HepG2 (cell line): ENCODE measurements around the gene INAFM2. TPM values are rescaled to one million over a fixed set of nuclear protein-coding genes. Genes with fewer than 3 reads are reported as not detected.

Source experiments
- ATAD3A ChIP-seq: sonication (generic); formaldehyde crosslinking; IDR thresholded peaks from 2 replicates; pipeline ENCODE4 v1.4.0; 2020; ENCODE audit warnings: missing genetic modification reagents
- FOXK2 ChIP-seq: fragments of 450-650 bp; IDR thresholded peaks from 2 replicates; pipeline ENCODE4 v1.6.1; 2016
- HOXD1 ChIP-seq: sonication (generic); formaldehyde crosslinking; IDR thresholded peaks from 2 replicates; pipeline ENCODE4 v1.5.0; 2020; ENCODE audit warnings: missing genetic modification reagents
- MAF1 ChIP-seq: sonication (generic); formaldehyde crosslinking; IDR thresholded peaks from 2 replicates; pipeline ENCODE4 v1.5.0; 2020; ENCODE audit warnings: missing genetic modification reagents, borderline replicate concordance
- NR2F1 ChIP-seq, 2 experiments: fragments of 450-650 bp in 1 of 2; formaldehyde crosslinking in 1 of 2; IDR thresholded peaks; 2 replicates each; pipeline versions ENCODE4 v1.5.0 to v1.6.1; 2016 to 2020; ENCODE audit warnings: mild to moderate bottlenecking in 1 of 2, missing compliant biosample characterization in 1 of 2, missing genetic modification reagents in 1 of 2, moderate library complexity in 1 of 2
- PTBP1 ChIP-seq: fragments of 200-400 bp; formaldehyde crosslinking; IDR thresholded peaks from 2 replicates; pipeline ENCODE4 v1.6.1; 2018; ENCODE audit warnings: low read length, low read depth; ENCODE audit not compliant: poor library complexity, severe bottlenecking
- RARG ChIP-seq: sonication (generic); formaldehyde crosslinking; IDR thresholded peaks from 2 replicates; pipeline ENCODE4 v1.4.0; 2020; ENCODE audit warnings: low read depth, mild to moderate bottlenecking, missing genetic modification reagents
- ZFP36L2 ChIP-seq: sonication (generic); formaldehyde crosslinking; IDR thresholded peaks from 2 replicates; pipeline ENCODE4 v1.4.0; 2020; ENCODE audit warnings: missing genetic modification reagents
- ZNF282 ChIP-seq: fragments of 450-650 bp; IDR thresholded peaks from 2 replicates; pipeline ENCODE4 v1.6.1; 2018; ENCODE audit not compliant: partially characterized antibody
- polyA plus RNA-seq, 8 experiments: library from polyadenylated mRNA; depleted of rRNA in 3 of 8; stranded (reverse) in 7 of 8; unstranded in 1 of 8; fragments of >200 nt; fragmentation: Illumina TruSeq in 4 of 8; extraction: Trizol in 4 of 8; gene quantifications; 2 replicates each; pipeline versions ENCODE4 v1.2.1 to v1.2.3, GENCODE V29; 2011 to 2016; ENCODE audit warnings: low read depth in 4 of 8, missing spikeins in 1 of 8, mixed read lengths in 1 of 8; ENCODE audit not compliant: insufficient read depth in 1 of 8
- total RNA-seq, 5 experiments: library from RNA; depleted of rRNA; stranded (reverse); fragments of >200 nt; fragmentation: Illumina TruSeq; extraction: Trizol; gene quantifications; 2 replicates each; pipeline ENCODE4 v1.2.3, GENCODE V29; 2016; ENCODE audit warnings: low read depth in 1 of 5
- TF ChIP-seq, protein P1 (sequence below): sonication (generic); formaldehyde crosslinking; IDR thresholded peaks from 2 replicates; pipeline ENCODE4 v1.4.0; 2020; ENCODE audit warnings: mild to moderate bottlenecking, missing genetic modification reagents
- TF ChIP-seq, protein P2 (sequence below): sonication (generic); formaldehyde crosslinking; IDR thresholded peaks from 2 replicates; pipeline ENCODE4 v1.5.1; 2020; ENCODE audit warnings: mild to moderate bottlenecking, missing genetic modification reagents, borderline replicate concordance
- TF ChIP-seq, protein P3 (sequence below): IDR thresholded peaks from 2 replicates; pipeline ENCODE4 v1.6.1; 2018; ENCODE audit warnings: missing genetic modification reagents
- TF ChIP-seq, protein P4 (sequence below): sonication (generic); formaldehyde crosslinking; IDR thresholded peaks from 2 replicates; pipeline ENCODE4 v1.4.0; 2020; ENCODE audit warnings: missing genetic modification reagents, borderline replicate concordance
- TF ChIP-seq, protein P5 (sequence below): sonication (generic); formaldehyde crosslinking; conservative IDR thresholded peaks from 2 replicates; pipeline ENCODE4 v1.4.0; 2020; ENCODE audit warnings: missing genetic modification reagents

Gene INAFM2
- total and polyA plus RNA-seq, 2 of the 13 experiments (the other 11 are each of a cell fraction or from before 2014, with no cell fraction given): 5.5 to 6.5 TPM

DNA sequence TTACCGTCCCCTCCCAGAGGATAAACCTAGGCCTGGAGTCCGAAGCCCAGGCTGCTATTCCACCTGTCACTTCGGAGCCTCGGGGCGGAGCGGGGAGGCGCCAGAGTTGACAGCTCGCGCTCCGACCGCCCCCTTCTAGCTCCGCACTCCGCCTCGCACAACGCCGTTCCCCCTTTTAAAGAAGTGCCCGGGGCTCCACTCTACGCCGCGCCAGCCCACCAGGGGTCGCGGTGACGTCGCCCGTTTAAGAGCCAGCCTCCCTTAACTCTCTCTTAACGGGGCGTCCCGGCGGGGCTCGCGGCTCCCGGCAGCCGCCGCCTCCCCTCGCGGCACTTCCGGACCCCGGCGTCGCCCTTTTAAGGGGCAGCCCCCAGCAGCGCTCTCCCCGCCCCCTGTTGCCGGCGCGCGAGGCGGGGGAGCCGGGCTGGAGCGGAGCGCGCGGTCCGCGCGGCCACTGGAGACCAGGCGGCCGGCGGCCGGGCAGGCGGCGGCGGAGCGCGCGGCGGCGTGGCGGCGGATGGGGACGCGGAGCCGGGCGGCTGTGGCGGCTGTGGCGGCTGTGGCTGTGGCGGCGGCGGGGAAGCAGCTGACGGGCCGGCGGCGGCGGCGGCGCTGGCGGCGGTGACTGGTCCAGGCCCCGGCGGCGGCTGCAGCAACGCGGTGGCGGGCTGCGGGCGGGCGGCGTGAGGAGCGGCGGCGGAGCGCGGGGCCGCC, at the start of gene INAFM2 (continued):
- TF ChIP-seq, protein P1, sequence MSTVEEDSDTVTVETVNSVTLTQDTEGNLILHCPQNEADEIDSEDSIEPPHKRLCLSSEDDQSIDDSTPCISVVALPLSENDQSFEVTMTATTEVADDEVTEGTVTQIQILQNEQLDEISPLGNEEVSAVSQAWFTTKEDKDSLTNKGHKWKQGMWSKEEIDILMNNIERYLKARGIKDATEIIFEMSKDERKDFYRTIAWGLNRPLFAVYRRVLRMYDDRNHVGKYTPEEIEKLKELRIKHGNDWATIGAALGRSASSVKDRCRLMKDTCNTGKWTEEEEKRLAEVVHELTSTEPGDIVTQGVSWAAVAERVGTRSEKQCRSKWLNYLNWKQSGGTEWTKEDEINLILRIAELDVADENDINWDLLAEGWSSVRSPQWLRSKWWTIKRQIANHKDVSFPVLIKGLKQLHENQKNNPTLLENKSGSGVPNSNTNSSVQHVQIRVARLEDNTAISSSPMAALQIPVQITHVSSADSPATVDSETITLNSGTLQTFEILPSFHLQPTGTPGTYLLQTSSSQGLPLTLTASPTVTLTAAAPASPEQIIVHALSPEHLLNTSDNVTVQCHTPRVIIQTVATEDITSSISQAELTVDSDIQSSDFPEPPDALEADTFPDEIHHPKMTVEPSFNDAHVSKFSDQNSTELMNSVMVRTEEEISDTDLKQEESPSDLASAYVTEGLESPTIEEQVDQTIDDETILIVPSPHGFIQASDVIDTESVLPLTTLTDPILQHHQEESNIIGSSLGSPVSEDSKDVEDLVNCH (CRISPR knock-in tag): no peak
- TF ChIP-seq ATAD3A (CRISPR knock-in tag) (no peak), HOXD1 (CRISPR knock-in tag) (no peak; the same call in none of the 2 replicates), FOXK2 (no peak), ZNF282 (no peak), PTBP1 (no peak), MAF1 (CRISPR knock-in tag) (0 out of 2 replicates have a peak, but pooled peaks have one; percentile 39), NR2F1 (CRISPR knock-in tag; IDR thresholded peaks at IDR 0.05) (no peak), RARG (CRISPR knock-in tag) (no peak), ZFP36L2 (CRISPR knock-in tag) (no peak)
- TF ChIP-seq, protein P2, sequence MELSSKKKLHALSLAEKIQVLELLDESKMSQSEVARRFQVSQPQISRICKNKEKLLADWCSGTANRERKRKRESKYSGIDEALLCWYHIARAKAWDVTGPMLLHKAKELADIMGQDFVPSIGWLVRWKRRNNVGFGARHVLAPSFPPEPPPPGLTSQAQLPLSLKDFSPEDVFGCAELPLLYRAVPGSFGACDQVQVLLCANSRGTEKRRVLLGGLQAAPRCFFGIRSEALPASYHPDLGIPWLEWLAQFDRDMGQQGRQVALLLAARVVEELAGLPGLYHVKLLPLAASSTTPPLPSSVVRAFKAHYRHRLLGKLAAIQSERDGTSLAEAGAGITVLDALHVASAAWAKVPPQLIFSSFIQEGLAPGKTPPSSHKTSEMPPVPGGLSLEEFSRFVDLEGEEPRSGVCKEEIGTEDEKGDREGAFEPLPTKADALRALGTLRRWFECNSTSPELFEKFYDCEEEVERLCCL (CRISPR knock-in tag): no peak
- TF ChIP-seq, protein P3, sequence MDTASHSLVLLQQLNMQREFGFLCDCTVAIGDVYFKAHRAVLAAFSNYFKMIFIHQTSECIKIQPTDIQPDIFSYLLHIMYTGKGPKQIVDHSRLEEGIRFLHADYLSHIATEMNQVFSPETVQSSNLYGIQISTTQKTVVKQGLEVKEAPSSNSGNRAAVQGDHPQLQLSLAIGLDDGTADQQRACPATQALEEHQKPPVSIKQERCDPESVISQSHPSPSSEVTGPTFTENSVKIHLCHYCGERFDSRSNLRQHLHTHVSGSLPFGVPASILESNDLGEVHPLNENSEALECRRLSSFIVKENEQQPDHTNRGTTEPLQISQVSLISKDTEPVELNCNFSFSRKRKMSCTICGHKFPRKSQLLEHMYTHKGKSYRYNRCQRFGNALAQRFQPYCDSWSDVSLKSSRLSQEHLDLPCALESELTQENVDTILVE (CRISPR knock-in tag): peak; percentile 61; the same call in 1 of the 2 replicates
- TF ChIP-seq, protein P4, sequence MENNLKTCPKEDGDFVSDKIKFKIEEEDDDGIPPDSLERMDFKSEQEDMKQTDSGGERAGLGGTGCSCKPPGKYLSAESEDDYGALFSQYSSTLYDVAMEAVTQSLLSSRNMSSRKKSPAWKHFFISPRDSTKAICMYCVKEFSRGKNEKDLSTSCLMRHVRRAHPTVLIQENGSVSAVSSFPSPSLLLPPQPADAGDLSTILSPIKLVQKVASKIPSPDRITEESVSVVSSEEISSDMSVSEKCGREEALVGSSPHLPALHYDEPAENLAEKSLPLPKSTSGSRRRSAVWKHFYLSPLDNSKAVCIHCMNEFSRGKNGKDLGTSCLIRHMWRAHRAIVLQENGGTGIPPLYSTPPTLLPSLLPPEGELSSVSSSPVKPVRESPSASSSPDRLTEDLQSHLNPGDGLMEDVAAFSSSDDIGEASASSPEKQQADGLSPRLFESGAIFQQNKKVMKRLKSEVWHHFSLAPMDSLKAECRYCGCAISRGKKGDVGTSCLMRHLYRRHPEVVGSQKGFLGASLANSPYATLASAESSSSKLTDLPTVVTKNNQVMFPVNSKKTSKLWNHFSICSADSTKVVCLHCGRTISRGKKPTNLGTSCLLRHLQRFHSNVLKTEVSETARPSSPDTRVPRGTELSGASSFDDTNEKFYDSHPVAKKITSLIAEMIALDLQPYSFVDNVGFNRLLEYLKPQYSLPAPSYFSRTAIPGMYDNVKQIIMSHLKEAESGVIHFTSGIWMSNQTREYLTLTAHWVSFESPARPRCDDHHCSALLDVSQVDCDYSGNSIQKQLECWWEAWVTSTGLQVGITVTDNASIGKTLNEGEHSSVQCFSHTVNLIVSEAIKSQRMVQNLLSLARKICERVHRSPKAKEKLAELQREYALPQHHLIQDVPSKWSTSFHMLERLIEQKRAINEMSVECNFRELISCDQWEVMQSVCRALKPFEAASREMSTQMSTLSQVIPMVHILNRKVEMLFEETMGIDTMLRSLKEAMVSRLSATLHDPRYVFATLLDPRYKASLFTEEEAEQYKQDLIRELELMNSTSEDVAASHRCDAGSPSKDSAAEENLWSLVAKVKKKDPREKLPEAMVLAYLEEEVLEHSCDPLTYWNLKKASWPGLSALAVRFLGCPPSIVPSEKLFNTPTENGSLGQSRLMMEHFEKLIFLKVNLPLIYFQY (CRISPR knock-in tag): no peak
- TF ChIP-seq, protein P5, sequence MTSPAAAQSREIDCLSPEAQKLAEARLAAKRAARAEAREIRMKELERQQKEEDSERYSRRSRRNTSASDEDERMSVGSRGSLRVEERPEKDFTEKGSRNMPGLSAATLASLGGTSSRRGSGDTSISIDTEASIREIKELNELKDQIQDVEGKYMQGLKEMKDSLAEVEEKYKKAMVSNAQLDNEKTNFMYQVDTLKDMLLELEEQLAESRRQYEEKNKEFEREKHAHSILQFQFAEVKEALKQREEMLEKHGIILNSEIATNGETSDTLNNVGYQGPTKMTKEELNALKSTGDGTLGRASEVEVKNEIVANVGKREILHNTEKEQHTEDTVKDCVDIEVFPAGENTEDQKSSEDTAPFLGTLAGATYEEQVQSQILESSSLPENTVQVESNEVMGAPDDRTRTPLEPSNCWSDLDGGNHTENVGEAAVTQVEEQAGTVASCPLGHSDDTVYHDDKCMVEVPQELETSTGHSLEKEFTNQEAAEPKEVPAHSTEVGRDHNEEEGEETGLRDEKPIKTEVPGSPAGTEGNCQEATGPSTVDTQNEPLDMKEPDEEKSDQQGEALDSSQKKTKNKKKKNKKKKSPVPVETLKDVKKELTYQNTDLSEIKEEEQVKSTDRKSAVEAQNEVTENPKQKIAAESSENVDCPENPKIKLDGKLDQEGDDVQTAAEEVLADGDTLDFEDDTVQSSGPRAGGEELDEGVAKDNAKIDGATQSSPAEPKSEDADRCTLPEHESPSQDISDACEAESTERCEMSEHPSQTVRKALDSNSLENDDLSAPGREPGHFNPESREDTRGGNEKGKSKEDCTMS (CRISPR knock-in tag): no peak
